RWPE2 (cell line): ENCODE results near the gene PHACTR1.

Source experiments
- ATAC-seq: fragments of 200-7000 bp; cut with Tn5 transposase; 3 replicates; pipeline ENCODE4 v1.9.1; 2021; ENCODE audit warnings: low read depth
- DNase-seq: peaks from one replicate; pipeline ENCODE4 v3.0.0-alpha.2; 2020; ENCODE audit warnings: low spot score
- H3K27ac ChIP-seq: fragments of 450-650 bp; 2 replicates; pipeline ENCODE4 v1.5.1; 2017; ENCODE audit warnings: mild to moderate bottlenecking; ENCODE audit not compliant: poor library complexity, severe bottlenecking
- H3K27me3 ChIP-seq: fragments of 250-450 bp; sonication (Bioruptor Pico); 2 replicates; pipeline ENCODE4 v1.5.1; 2021; ENCODE audit warnings: mild to moderate bottlenecking, moderate library complexity; ENCODE audit not compliant: insufficient read depth, poor library complexity, severe bottlenecking
- H3K36me3 ChIP-seq: fragments of 250-450 bp; sonication (Bioruptor Pico); 2 replicates; pipeline ENCODE4 v1.5.1; 2020; ENCODE audit warnings: low read depth, mild to moderate bottlenecking, moderate library complexity
- H3K4me1 ChIP-seq: fragments of 250-450 bp; sonication (Bioruptor Pico); 2 replicates; pipeline ENCODE4 v1.5.1; 2021; ENCODE audit warnings: mild to moderate bottlenecking, moderate library complexity; ENCODE audit not compliant: insufficient read depth, poor library complexity, severe bottlenecking
- H3K4me3 ChIP-seq: fragments of 250-450 bp; sonication (Bioruptor Pico); 2 replicates; pipeline ENCODE4 v1.5.1; 2021; ENCODE audit warnings: mild to moderate bottlenecking, moderate library complexity; ENCODE audit not compliant: severe bottlenecking
- H3K9me3 ChIP-seq: fragments of 250-450 bp; sonication (Bioruptor Pico); 2 replicates; pipeline ENCODE4 v1.5.1; 2021; ENCODE audit warnings: mild to moderate bottlenecking, moderate library complexity; ENCODE audit not compliant: severe bottlenecking
- TF ChIP-seq, protein P1 (sequence below): fragments of 450-650 bp; IDR thresholded peaks from one replicate; pipeline ENCODE4 v1.5.1; 2017; ENCODE audit warnings: mild to moderate bottlenecking, moderate library complexity; ENCODE audit not compliant: poor library complexity, severe bottlenecking

PHACTR1 gene

GRCh38 chr6:13076575-13076974 is 360.0 kb downstream of the PHACTR1 start:
- H3K9me3 ChIP-seq, result no peaks in the 10 kb centered on the region
- no peaks in the 10 kb centered on the region for H3K36me3 ChIP-seq
- TF ChIP-seq, protein P1, sequence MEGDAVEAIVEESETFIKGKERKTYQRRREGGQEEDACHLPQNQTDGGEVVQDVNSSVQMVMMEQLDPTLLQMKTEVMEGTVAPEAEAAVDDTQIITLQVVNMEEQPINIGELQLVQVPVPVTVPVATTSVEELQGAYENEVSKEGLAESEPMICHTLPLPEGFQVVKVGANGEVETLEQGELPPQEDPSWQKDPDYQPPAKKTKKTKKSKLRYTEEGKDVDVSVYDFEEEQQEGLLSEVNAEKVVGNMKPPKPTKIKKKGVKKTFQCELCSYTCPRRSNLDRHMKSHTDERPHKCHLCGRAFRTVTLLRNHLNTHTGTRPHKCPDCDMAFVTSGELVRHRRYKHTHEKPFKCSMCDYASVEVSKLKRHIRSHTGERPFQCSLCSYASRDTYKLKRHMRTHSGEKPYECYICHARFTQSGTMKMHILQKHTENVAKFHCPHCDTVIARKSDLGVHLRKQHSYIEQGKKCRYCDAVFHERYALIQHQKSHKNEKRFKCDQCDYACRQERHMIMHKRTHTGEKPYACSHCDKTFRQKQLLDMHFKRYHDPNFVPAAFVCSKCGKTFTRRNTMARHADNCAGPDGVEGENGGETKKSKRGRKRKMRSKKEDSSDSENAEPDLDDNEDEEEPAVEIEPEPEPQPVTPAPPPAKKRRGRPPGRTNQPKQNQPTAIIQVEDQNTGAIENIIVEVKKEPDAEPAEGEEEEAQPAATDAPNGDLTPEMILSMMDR, result no peak
- H3K27me3 ChIP-seq, result no peaks in the 10 kb centered on the region
- DNase-seq (no peak), ATAC-seq (no peak)
- H3K4me3 ChIP-seq, result no peak overlapping the region
- no peak overlapping the region for H3K27ac ChIP-seq
- no peaks in the 10 kb centered on the region for H3K4me1 ChIP-seq

DNA sequence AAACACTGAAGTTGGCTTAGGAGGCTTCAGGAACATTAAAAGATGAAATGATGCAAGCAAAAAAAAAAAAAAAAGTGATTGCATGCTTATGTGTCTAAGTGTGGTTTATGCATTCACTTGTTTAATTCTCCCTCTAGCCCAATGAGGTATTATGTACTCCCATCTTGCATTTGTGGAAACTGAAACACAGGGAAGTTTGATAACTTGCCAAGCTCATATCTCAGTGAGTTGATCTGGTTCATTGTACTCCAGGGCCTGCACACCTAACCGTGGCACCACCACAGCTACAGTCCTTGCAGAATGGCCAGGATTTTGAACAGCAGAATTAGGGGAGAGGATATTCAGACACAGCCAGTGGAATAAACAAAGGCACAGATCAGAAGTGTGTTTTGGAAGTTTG is 360.6 kb downstream of the PHACTR1 start:
- no peak for DNase-seq
- TF ChIP-seq, protein P1, result no peak
- no peaks in the 10 kb centered on the region for H3K36me3 ChIP-seq
- H3K9me3 ChIP-seq, result no peaks in the 10 kb centered on the region
- no peak overlapping the region for H3K27ac ChIP-seq
- H3K4me1 ChIP-seq, result no peaks in the 10 kb centered on the region
- no peaks in the 10 kb centered on the region for H3K27me3 ChIP-seq
- H3K4me3 ChIP-seq, result no peak overlapping the region
- no peak for ATAC-seq

DNA sequence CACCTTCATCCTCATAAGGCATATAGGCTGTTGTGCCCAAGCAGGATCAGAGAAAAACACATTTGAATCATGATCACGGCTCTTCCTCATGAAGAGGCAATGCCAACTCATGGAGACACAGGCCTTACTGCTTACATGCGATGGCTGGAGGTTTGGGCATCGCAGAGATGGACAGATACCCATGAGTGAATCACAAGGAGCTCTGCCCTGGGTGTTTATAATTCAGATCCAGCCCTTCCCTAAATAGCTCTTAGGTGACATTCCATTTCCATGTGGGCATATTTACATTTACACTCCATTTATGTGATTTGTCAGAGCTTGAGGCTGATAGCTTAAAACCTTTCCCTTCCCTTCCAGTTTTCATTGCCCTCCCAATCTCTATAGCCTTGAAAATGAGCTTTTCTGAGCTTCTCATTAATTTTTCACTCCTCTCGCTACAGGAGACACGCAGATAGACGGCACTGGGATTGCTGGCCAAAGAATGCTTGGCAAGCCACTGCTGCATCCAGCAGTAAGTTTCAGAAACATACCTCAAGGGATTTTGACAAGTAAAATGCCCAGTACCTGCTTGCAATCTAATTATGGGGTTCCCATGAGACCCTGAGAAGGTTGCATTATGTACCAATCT is 362.6 kb downstream of the PHACTR1 start:
- TF ChIP-seq, protein P1, result no peak
- no peaks in the 10 kb centered on the region for H3K36me3 ChIP-seq
- ATAC-seq (no peak), DNase-seq (no peak)
- H3K9me3 ChIP-seq, result no peaks in the 10 kb centered on the region
- H3K4me1 ChIP-seq, result no peaks in the 10 kb centered on the region
- no peak overlapping the region for H3K4me3 ChIP-seq
- no peak overlapping the region for H3K27ac ChIP-seq
- H3K27me3 ChIP-seq, result no peaks in the 10 kb centered on the region

GRCh38 chr6:13080462-13081188 is 364.1 kb downstream of the PHACTR1 start:
- Histone ChIP-seq H3K36me3 (no peaks in the 10 kb centered on the region), H3K27ac (no peak overlapping the region), H3K9me3 (no peaks in the 10 kb centered on the region), H3K4me1 (no peaks in the 10 kb centered on the region), H3K27me3 (no peaks in the 10 kb centered on the region), H3K4me3 (no peak overlapping the region)
- no peak for ATAC-seq
- DNase-seq, result no peak
- TF ChIP-seq, protein P1, result no peak

- TF ChIP-seq, protein P1, result no peak
- DNase-seq, result no peak
- no peak overlapping the region for H3K4me3 ChIP-seq
- H3K4me1 ChIP-seq, result no peaks in the 10 kb centered on the region
- H3K27me3 ChIP-seq, result no peaks in the 10 kb centered on the region
- no peaks in the 10 kb centered on the region for H3K9me3 ChIP-seq
- no peak for ATAC-seq
- no peak overlapping the region for H3K27ac ChIP-seq
- no peaks in the 10 kb centered on the region for H3K36me3 ChIP-seq
These were observed 364.6 kb downstream of the PHACTR1 start for GRCh38 chr6:13081189-13081563.
